ENCODE data around the gene MBP. TPM values are rescaled to one million over a fixed set of nuclear protein-coding genes. Genes with fewer than 3 reads are reported as not detected.
A peak's percentile ranks its signal among the peaks of the same experiment; 100 is the strongest.

The MBP gene
- total RNA-seq, 3 donors from 2014 or later = 37.9 to 48.5 (median 47.4) TPM

DNA sequence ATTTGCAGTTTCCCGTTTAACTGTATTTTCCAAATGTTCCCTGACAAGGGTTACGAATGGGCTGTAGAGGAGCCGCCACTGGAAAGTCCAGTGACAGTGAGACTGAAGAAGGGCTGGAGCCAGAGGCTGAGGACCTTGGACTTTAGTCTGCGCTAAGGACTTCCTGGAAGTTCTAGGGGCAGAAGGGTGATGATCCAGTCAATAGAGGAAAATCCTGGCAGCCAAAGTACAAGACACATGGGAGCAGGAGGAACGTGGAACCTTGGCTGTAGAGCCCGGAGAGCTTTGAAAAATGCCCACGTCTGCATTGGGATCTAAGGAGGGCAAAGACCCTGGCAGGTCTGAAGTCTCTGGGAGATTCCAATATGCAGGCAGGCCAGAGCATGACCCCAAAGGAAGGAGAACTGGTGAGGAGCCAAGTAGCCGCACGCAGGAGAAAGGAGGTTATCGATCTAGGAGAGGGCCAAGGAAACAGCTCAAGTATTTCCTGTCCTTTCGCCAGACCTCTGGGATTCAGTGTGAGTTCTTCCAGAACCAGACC is 28.5 kb downstream of the MBP start:
- ATAC-seq (peak; percentile 25), DNase-seq (no peak)
- Histone ChIP-seq H3K36me3 (ENCODE audit: low read depth) (no peaks in the 10 kb centered on the region), H3K4me1 (ENCODE audit: low read depth) (peaks cover 13% of the 10 kb centered on the region), H3K9me3 (no peaks in the 10 kb centered on the region), H3K4me3 (no peak overlapping the region)
- TF ChIP-seq, protein P1, sequence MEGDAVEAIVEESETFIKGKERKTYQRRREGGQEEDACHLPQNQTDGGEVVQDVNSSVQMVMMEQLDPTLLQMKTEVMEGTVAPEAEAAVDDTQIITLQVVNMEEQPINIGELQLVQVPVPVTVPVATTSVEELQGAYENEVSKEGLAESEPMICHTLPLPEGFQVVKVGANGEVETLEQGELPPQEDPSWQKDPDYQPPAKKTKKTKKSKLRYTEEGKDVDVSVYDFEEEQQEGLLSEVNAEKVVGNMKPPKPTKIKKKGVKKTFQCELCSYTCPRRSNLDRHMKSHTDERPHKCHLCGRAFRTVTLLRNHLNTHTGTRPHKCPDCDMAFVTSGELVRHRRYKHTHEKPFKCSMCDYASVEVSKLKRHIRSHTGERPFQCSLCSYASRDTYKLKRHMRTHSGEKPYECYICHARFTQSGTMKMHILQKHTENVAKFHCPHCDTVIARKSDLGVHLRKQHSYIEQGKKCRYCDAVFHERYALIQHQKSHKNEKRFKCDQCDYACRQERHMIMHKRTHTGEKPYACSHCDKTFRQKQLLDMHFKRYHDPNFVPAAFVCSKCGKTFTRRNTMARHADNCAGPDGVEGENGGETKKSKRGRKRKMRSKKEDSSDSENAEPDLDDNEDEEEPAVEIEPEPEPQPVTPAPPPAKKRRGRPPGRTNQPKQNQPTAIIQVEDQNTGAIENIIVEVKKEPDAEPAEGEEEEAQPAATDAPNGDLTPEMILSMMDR (IDR thresholded peaks at IDR 0.05) = no peak
- intact Hi-C loops (cut with DNase I, micrococcal nuclease) = no loop called here

DNA sequence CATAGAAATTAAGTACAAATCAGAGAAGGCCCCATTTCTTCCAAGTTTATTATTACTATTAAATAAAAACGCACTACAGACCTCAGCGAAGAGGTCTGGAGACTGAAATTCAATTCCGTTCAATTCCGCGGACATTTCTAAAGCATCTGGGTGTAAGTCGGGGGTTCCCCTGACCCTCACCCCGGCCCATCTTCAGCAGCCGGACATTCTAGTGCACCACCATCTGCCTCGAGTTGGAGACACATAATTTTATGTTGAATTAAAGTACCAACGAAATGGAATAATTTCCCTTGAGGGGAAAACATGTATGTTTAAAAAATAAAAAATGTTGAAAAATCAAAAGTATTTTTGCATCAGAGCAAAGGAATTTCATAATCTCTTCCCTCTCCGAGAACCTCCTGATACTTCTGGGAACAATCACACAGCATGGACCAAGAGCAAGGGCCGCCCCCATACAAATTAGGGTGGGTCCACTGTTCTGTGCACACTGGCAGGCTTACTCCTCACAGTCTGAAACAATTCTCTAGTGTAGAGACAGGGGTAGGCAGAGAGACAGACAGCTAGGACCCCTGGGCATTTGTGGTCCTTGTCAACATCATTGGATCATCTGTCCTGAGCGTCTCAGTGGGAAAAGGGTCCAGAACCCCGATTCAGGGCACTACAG is 29.3 kb downstream of the MBP start:
- no peak for DNase-seq
- intact Hi-C loops (cut with DNase I, micrococcal nuclease) = no loop called here
- no peak for ATAC-seq
- no peaks in the 10 kb centered on the region for H3K36me3 ChIP-seq (ENCODE audit: low read depth)
- no peak overlapping the region for H3K4me3 ChIP-seq
- H3K4me1 ChIP-seq (ENCODE audit: low read depth) = peaks cover 13% of the 10 kb centered on the region
- TF ChIP-seq, protein P1 (IDR thresholded peaks at IDR 0.05) = no peak
- no peaks in the 10 kb centered on the region for H3K9me3 ChIP-seq

DNA sequence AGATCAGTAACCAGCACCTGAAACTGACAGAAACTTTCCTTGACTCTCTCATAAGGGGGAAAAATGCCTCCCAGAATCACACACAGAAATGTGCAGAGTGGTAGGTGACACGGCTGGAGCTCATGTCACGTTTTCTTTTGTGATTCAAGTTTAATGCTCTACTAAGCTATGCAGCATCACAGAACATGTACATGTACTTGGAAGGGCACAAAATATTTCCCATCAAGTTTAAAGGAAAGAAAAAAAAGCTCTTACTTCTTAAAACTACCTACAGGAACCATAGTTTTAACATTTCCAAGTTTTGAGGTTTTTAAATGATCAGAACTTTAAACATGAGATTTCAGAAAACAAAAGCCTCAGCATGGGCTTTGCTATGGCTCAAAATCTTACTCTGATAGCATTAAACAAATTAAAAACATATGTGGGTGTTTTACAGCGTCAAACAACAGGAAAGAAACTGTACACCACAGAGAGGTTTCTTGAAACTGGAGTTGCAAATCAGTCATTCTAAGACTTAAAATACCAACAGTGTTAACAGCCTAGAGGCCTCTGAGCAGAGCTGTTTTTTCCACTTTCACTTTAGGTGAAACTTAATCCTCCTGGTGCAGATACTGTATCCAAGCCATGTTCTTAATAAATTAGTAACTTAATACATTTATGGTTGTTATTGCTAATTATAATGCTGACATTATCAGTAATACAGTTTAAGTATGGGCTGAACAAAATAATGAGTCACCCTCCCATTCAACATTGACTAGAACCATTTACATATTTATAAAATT is 30.1 kb downstream of the MBP start:
- TF ChIP-seq, protein P1 (IDR thresholded peaks at IDR 0.05) = no peak
- ATAC-seq (peak; percentile 32), DNase-seq (no peak)
- H3K4me3 ChIP-seq = no peak overlapping the region
- intact Hi-C loops (cut with DNase I, micrococcal nuclease) = no loop called here
- H3K9me3 ChIP-seq = no peaks in the 10 kb centered on the region
- peaks cover 13% of the 10 kb centered on the region for H3K4me1 ChIP-seq (ENCODE audit: low read depth)
- H3K36me3 ChIP-seq (ENCODE audit: low read depth) = no peaks in the 10 kb centered on the region

DNA sequence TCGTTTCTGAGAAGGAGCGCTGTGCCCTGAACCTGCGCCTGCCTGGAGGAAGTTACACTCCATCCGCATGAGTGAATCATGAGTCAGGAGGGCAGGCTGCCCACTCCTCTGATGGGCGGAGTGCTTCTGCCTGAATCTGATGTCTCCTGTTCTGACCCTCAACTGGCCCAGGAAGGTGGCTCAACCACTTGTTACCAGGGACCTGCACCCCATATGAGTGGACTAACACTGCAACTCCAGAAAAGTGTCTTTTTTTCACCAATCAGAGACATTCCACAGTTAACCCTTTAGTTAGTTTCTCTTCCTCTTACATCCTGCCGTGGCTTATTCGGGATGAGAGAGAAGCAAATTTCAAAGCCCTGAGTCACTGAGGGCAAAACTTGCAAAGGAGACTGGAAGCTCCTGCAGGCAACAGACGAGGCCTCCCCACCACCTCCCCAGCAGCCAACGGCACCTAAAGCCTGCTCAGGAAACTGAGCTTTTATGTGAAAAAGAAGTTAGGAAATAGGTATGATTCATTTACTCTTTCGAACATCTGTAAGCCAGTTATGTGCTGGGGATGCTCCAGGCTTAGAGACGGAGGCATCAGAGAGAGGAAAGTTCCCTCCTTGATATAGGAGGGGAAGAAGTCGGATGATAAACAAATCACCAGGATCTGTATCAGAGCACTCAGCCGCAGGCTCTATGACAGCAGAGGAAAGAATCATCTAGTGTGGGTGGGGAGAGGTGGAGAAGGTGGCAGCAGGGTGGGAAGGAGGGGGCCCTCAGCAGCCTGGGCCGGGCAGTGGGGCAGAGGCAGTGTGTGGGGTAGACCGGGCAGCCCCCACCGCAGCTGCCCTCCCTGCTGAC is 30.9 kb downstream of the MBP start:
- ATAC-seq (peak; percentile 63), DNase-seq (peak; percentile 63 to 83 (median 63))
- Histone ChIP-seq H3K36me3 (ENCODE audit: low read depth) (no peaks in the 10 kb centered on the region), H3K4me1 (ENCODE audit: low read depth) (peaks cover 13% of the 10 kb centered on the region), H3K4me3 (no peak overlapping the region), H3K9me3 (no peaks in the 10 kb centered on the region)
- intact Hi-C loops (cut with DNase I, micrococcal nuclease) = no loop called here
- TF ChIP-seq, protein P1 (IDR thresholded peaks at IDR 0.05) = no peak

DNA sequence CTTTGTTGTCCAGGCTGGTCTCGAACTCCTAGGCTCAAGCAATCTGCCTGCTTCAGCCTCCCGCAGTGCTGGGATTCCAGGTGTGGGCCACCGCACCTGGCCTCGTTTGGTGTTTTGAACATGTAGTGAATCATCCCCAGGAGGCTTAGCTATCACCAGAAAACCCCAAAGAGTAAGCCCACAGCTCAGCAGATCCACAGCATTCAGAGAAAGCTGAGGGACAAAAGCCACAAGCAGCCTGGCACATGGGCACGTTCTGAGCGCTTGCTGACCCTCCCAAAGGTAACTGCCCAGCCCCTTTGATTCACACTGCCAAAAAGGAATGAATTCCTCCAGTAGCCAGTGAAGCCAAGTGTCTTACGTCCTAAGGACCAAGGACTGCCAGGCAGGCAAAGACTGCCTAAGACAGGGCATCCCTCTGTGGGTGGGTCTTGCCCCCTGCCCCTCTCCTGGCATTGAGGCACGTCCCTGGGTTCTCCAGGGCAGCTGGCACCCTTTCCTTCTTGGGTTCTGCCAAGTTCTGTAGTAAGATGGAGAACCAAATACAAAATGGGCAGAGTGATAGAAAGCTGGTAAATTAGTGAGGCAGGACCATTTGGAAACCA is 31.7 kb downstream of the MBP start:
- DNase-seq = no peak
- intact Hi-C loops (cut with DNase I, micrococcal nuclease) = no loop called here
- H3K4me3 ChIP-seq = no peak overlapping the region
- H3K36me3 ChIP-seq (ENCODE audit: low read depth) = no peaks in the 10 kb centered on the region
- H3K4me1 ChIP-seq (ENCODE audit: low read depth) = peaks cover 13% of the 10 kb centered on the region
- ATAC-seq = no peak
- TF ChIP-seq, protein P1 (IDR thresholded peaks at IDR 0.05) = no peak
- no peaks in the 10 kb centered on the region for H3K9me3 ChIP-seq

All from mucosa of descending colon (tissue), 3 donors.